Mucosa of rectum (tissue), 2 donors: Measurements from ENCODE around the gene SMAD3.

Source experiments
- H3K27ac ChIP-seq, 2 donors: one replicate each; pipeline ENCODE4 v1.7.0; 2013; ENCODE audit warnings: inconsistent platforms in 2 of 2, low read depth in 2 of 2, low read length in 2 of 2
- H3K27me3 ChIP-seq, 2 donors: one replicate each; pipeline ENCODE4 v1.7.0; 2013; ENCODE audit warnings: low read length in 2 of 2; ENCODE audit not compliant: control insufficient read depth in 2 of 2, insufficient read depth in 2 of 2
- H3K36me3 ChIP-seq, 2 donors: one replicate each; pipeline ENCODE4 v1.7.0; 2013; ENCODE audit warnings: low read length in 2 of 2; ENCODE audit not compliant: control insufficient read depth in 2 of 2, insufficient read depth in 2 of 2
- H3K4me1 ChIP-seq, 2 donors: one replicate each; pipeline ENCODE4 v1.7.0; 2013; ENCODE audit warnings: low read length in 2 of 2, mild to moderate bottlenecking in 1 of 2; ENCODE audit not compliant: control insufficient read depth in 2 of 2, insufficient read depth in 2 of 2
- H3K4me3 ChIP-seq, 2 donors: one replicate each; pipeline ENCODE4 v1.7.0; 2013; ENCODE audit warnings: low read length in 2 of 2
- H3K9ac ChIP-seq, 2 donors: one replicate each; pipeline ENCODE4 v1.7.0; 2013; ENCODE audit warnings: low read length in 2 of 2, low read depth in 1 of 2, mild to moderate bottlenecking in 1 of 2
- H3K9me3 ChIP-seq, 2 donors: one replicate each; pipeline ENCODE4 v1.7.0; 2013; ENCODE audit warnings: low read length in 2 of 2; ENCODE audit not compliant: control insufficient read depth in 2 of 2
- donor health status: healthy.
- donor health status: Normal muscosa, but diverticular disease.

Gene SMAD3

DNA sequence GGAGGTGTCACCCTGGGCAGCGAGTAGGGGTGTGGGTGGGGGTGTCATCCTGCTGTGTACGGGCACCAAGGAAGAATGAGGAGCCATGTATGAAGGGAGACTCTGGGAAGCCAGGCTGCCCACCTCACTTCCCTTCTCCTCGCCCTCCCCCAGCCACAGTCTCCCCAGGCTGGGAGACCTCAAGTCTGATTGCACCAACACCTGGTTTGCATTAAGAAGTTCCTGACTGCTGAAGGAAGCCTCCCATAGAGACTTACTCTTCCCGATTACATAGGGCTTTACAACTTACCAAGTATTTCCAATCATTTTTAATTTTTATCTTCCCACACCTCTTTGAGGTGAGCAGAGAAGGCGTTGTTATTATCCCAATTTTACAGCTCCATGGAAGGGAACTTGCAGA, 29.5 kb upstream of the SMAD3 start:
- no peaks in the 10 kb centered on the region for H3K9me3 ChIP-seq
- H3K27ac ChIP-seq, result no peak overlapping the region
- H3K27me3 ChIP-seq, result no peaks in the 10 kb centered on the region
- H3K9ac ChIP-seq, result no peak overlapping the region
- no peak overlapping the region for H3K4me3 ChIP-seq
- peaks cover 0 to 5% of the 10 kb centered on the region in 2 donors for H3K4me1 ChIP-seq
- H3K36me3 ChIP-seq, result no peaks in the 10 kb centered on the region

DNA sequence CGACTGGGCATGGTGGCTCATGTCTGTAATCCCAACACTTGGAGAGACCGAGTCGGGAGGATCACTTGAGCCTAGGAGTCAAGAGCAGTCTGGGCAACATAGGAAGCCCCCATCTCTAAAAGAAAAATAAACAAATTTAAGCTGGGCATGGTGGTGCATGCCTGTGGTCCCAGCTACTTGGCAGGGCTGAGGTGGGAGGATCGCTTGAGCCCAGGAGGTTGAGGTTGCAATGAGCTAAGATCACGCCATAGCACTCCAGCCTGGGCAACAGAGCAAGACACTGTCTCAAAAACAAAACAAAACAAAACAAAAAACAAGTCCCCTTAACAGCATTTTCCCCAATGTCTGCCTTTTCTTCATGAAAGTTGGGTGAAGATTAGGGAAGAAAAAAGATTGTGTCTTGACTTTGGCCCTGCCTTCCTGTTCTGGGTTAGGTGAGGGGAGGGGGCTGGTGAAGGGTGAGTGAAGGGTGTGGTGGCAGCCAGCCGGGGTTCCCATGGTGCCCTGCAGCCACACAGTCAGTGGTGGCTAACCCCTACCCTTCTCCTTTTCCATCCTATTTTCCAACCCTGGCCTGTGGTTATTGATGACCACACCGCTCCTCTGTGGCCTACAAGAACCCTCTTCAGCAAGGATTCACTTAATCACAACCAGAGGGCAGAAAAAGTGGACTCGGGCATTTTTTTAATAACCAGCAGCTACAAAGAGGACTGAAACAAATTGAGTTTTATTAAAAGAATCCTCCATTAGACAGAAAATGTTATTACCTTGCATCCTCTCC, 28.4 kb upstream of the SMAD3 start:
- H3K27me3 ChIP-seq, result no peaks in the 10 kb centered on the region

GRCh38 chr15:67037694-67038093, 27.7 kb upstream of the SMAD3 start:
- no peak overlapping the region for H3K27ac ChIP-seq
- no peak overlapping the region for H3K9ac ChIP-seq
- no peaks in the 10 kb centered on the region for H3K9me3 ChIP-seq
- H3K36me3 ChIP-seq, result no peaks in the 10 kb centered on the region
- no peak overlapping the region for H3K4me3 ChIP-seq
- peaks cover 0 to 8% of the 10 kb centered on the region in 2 donors for H3K4me1 ChIP-seq
- no peaks in the 10 kb centered on the region for H3K27me3 ChIP-seq

More for the DNA sequence above, 28.4 kb upstream of the SMAD3 start:
- H3K27ac ChIP-seq, result no peak overlapping the region
- peaks cover 0 to 5% of the 10 kb centered on the region in 2 donors for H3K4me1 ChIP-seq
- no peak overlapping the region for H3K9ac ChIP-seq
- H3K9me3 ChIP-seq, result no peaks in the 10 kb centered on the region
- H3K4me3 ChIP-seq, result no peak overlapping the region
- no peaks in the 10 kb centered on the region for H3K36me3 ChIP-seq

DNA sequence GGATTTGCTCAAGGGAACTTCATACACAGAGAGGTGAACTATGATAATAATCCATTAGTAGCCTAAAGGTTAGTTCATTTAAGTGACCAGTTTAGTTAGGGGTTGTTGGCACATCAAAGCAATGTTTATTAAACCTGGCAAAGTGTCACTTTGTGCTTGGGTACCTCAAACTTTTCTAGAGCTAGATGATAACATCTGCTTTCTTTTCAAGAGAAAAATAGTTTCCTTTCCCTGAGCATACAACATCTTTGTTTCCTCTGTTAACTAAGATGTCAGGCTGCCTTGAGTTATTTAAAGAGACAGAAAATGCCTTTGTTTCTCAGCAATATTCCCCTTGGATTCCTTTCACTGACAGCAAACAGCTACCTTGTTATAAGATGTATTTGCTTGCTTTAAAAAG, 26.7 kb upstream of the SMAD3 start:
- H3K9me3 ChIP-seq, result no peaks in the 10 kb centered on the region
- no peaks in the 10 kb centered on the region for H3K36me3 ChIP-seq
- H3K27me3 ChIP-seq, result no peaks in the 10 kb centered on the region
- H3K4me3 ChIP-seq, result no peak overlapping the region
- no peak overlapping the region for H3K9ac ChIP-seq
- no peak overlapping the region for H3K27ac ChIP-seq
- H3K4me1 ChIP-seq, result peaks cover 0 to 3% of the 10 kb centered on the region in 2 donors

- no peaks in the 10 kb centered on the region for H3K36me3 ChIP-seq
- no peaks in the 10 kb centered on the region for H3K9me3 ChIP-seq
- no peak overlapping the region for H3K4me3 ChIP-seq
- H3K9ac ChIP-seq, result no peak overlapping the region
- H3K27me3 ChIP-seq, result no peaks in the 10 kb centered on the region
- peaks cover 0 to 3% of the 10 kb centered on the region in 2 donors for H3K4me1 ChIP-seq
- H3K27ac ChIP-seq, result no peak overlapping the region
Measured at GRCh38 chr15:67039384-67040075, 25.9 kb upstream of the SMAD3 start.

DNA sequence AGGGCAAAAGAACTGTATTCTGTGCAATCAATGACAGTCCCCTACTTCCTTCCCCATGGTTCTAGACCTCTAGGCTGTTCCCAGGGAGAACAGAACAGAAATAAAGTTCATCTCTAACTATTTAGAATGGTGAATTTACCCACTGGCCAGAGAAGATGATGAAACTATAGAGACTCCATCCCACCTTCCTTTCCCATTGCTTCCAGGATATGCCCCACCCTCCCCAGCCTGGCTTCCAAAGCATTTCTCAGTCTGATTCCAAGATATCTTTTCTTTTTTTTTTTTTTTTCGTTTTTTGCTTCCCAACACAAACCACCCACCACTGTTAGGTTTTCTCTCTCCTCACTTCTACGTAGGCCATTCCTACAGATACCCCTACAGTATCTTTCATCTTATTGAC, 25.1 kb upstream of the SMAD3 start:
- Histone ChIP-seq H3K27me3 (no peaks in the 10 kb centered on the region), H3K4me1 (peaks cover 0 to 3% of the 10 kb centered on the region in 2 donors), H3K4me3 (no peak overlapping the region), H3K9me3 (no peaks in the 10 kb centered on the region), H3K27ac (no peak overlapping the region), H3K9ac (no peak overlapping the region), H3K36me3 (no peaks in the 10 kb centered on the region)

- no peaks in the 10 kb centered on the region for H3K9me3 ChIP-seq
- no peaks in the 10 kb centered on the region for H3K27me3 ChIP-seq
- H3K4me1 ChIP-seq, result peaks cover 0 to 3% of the 10 kb centered on the region in 2 donors
- no peak overlapping the region for H3K4me3 ChIP-seq
- H3K36me3 ChIP-seq, result no peaks in the 10 kb centered on the region
- H3K27ac ChIP-seq, result no peak overlapping the region
- H3K9ac ChIP-seq, result no peak overlapping the region
Measured at GRCh38 chr15:67042551-67043142, 22.8 kb upstream of the SMAD3 start.

DNA sequence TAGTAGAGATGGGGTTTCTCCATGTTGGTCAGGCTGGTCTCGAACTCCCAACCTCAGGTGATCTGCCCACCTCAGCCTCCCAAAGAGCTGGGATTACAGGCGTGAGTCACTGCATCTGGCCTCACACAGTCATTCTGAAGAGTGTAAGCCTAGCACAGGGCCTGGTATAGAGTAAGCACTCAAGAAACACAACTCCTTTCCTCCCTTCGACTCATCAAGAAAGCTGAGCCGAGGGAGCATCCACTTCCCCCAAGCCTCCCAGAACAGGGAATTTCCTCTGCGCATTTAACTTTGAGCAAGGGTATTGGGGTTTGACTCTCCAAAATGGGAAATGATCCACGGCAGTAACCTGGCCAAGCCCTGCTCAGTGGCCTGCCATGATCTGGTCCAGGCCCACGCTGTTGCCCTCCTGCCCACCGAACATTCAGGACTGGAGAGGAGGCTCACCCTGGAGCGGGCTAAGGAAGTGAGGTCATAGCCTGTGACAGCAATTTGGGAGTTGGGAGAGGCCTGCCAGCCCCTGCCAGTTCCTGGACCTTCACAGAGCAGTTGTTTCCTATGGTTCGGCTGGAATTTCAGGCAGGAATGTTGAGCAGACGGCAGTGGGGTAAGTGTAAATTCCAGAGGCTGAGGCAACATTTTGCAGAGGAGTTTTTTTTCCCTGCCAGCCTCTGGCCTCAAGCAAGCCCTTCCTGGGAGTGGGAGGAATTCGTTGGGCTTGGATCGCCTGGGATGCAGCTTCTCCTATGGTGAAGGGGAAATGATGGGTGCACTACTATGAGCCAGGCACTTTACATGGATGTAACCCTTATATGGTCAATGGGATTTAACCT, 21.2 kb upstream of the SMAD3 start:
- Histone ChIP-seq H3K4me3 (no peak overlapping the region), H3K9me3 (no peaks in the 10 kb centered on the region), H3K27me3 (no peaks in the 10 kb centered on the region), H3K36me3 (no peaks in the 10 kb centered on the region), H3K9ac (no peak overlapping the region), H3K27ac (no peak overlapping the region), H3K4me1 (peaks cover 11 to 15% of the 10 kb centered on the region in 2 donors)

GRCh38 chr15:67047149-67047661, 18.2 kb upstream of the SMAD3 start:
- H3K4me1 ChIP-seq, result peaks cover 26 to 31% of the 10 kb centered on the region in 2 donors
- H3K27me3 ChIP-seq, result no peaks in the 10 kb centered on the region
- H3K9me3 ChIP-seq, result no peaks in the 10 kb centered on the region
- no peak overlapping the region for H3K4me3 ChIP-seq
- no peak overlapping the region for H3K27ac ChIP-seq
- H3K36me3 ChIP-seq, result no peaks in the 10 kb centered on the region
- no peak overlapping the region for H3K9ac ChIP-seq
